SH-SY5Y (cell line): ENCODE data around the gene CAMKMT.

Experiments
- GATA2 ChIP-seq: IDR thresholded peaks from 2 replicates; pipeline ENCODE4 v1.6.1; 2011; ENCODE audit warnings: mild to moderate bottlenecking, low read depth, low read length
- GATA3 ChIP-seq: IDR thresholded peaks from 2 replicates; pipeline ENCODE4 v1.6.1; 2011; ENCODE audit warnings: low read depth, mild to moderate bottlenecking, low read length, moderate library complexity

- no peak for TF ChIP-seq GATA2
- TF ChIP-seq GATA3, result no peak
Observed at GRCh38 chr2:44743473-44743872, 381.7 kb downstream of the CAMKMT start.
